HL-60 (cell line): Measurements from ENCODE around the gene GPAT3.

Experiments
- DNase-seq, 2 experiments: peaks; one replicate each; pipeline ENCODE4 v3.0.0-alpha.2; 2010 to 2020; ENCODE audit warnings: low read depth in 1 of 2, low spot score in 1 of 2
- H3K27ac ChIP-seq: fragments of 250-450 bp; sonication (Bioruptor Pico); replicated peaks from 2 replicates; pipeline ENCODE4 v1.5.1; 2020; ENCODE audit warnings: mild to moderate bottlenecking, moderate library complexity
- H3K27me3 ChIP-seq: fragments of 250-450 bp; sonication (Bioruptor Pico); 2 replicates; pipeline ENCODE4 v1.5.1; 2021; ENCODE audit warnings: mild to moderate bottlenecking, moderate library complexity; ENCODE audit not compliant: insufficient read depth, poor library complexity, severe bottlenecking
- H3K4me3 ChIP-seq: replicated peaks from 2 replicates; pipeline ENCODE4 v1.5.1; 2011; ENCODE audit warnings: mild to moderate bottlenecking, control low read depth, low read length; ENCODE audit not compliant: insufficient read depth
- CTCF ChIP-seq: IDR thresholded peaks from one replicate; pipeline ENCODE4 v1.5.1; 2011; ENCODE audit warnings: low read length, control low read depth, inconsistent platforms; ENCODE audit not compliant: insufficient read depth
- GABPA ChIP-seq: IDR thresholded peaks from 2 replicates; pipeline ENCODE4 v1.6.1; 2012; ENCODE audit warnings: low read depth
- POLR2AphosphoS5 ChIP-seq: IDR thresholded peaks from 2 replicates; pipeline ENCODE4 v1.6.1; 2012; ENCODE audit warnings: low read depth
- REST ChIP-seq: IDR thresholded peaks from 2 replicates; pipeline ENCODE4 v1.6.1; 2012; ENCODE audit warnings: low read depth; ENCODE audit not compliant: insufficient replicate concordance
- SPI1 ChIP-seq: IDR thresholded peaks from 2 replicates; pipeline ENCODE4 v1.6.1; 2012; ENCODE audit warnings: low read depth, mild to moderate bottlenecking, borderline replicate concordance

The GPAT3 gene

GRCh38 chr4:83646538-83647239 lies 110.8 kb downstream of the GPAT3 start:
- Histone ChIP-seq H3K27ac (no peak overlapping the region), H3K4me3 (no peak overlapping the region), H3K27me3 (no peaks in the 10 kb centered on the region)
- no peak for TF ChIP-seq GABPA
- TF ChIP-seq CTCF = no peak
- TF ChIP-seq POLR2AphosphoS5 = no peak
- no peak for TF ChIP-seq SPI1
- no peak for TF ChIP-seq REST
- DNase-seq = no peak

GRCh38 chr4:83651846-83652245 lies 115.9 kb downstream of the GPAT3 start:
- DNase-seq = no peak

More at GRCh38 chr4:83651846-83652245, 115.9 kb downstream of the GPAT3 start:
- Histone ChIP-seq H3K4me3 (no peak overlapping the region), H3K27ac (no peak overlapping the region), H3K27me3 (no peaks in the 10 kb centered on the region)
- TF ChIP-seq REST = no peak
- no peak for TF ChIP-seq POLR2AphosphoS5
- TF ChIP-seq GABPA = no peak
- TF ChIP-seq SPI1 = no peak
- TF ChIP-seq CTCF = no peak
